Measurements from ENCODE around the gene ARHGEF16. TPM values are rescaled to one million over a fixed set of nuclear protein-coding genes. Genes with fewer than 3 reads are reported as not detected.

Gene ARHGEF16
- total and polyA plus RNA-seq, 2 donors (not counting 1 experiment from before 2014, with no cell fraction given): 0.13 to 0.22 TPM

GRCh38 chr1:3466366-3467075 lies 12.1 kb downstream of the ARHGEF16 start:
- Histone ChIP-seq H3K9ac (ENCODE audit: low read length) (no peak overlapping the region), H2AFZ (ENCODE audit: insufficient read depth, low read depth, low read length, poor library complexity, severe bottlenecking) (no peak overlapping the region), H3K9me3 (ENCODE audit: control extremely low read depth in 1 of 3, control insufficient read depth in 2 of 3, insufficient read depth in 1 of 3, low read length in 2 of 3) (no peaks in the 10 kb centered on the region), H4K20me1 (ENCODE audit: control insufficient read depth, insufficient read depth, low read length, poor library complexity, severe bottlenecking) (no peaks in the 10 kb centered on the region), H3K27ac (ENCODE audit: low read length in 2 of 2) (no peak overlapping the region), H3K36me3 (replicated peaks in 1 of 2; ENCODE audit: control extremely low read depth in 1 of 2, control insufficient read depth in 1 of 2, extremely low read depth in 1 of 2, insufficient read depth in 2 of 2, low read length in 1 of 2) (no peaks in the 10 kb centered on the region), H3K27me3 (replicated peaks in 1 of 4; ENCODE audit: control extremely low read depth in 1 of 4, control insufficient read depth in 3 of 4, insufficient read depth in 4 of 4, low read length in 3 of 4) (no peaks in the 10 kb centered on the region), H3K4me1 (ENCODE audit: control insufficient read depth in 2 of 2, insufficient read depth in 2 of 2, low read length in 2 of 2) (no peaks in the 10 kb centered on the region), H3K4me2 (replicated peaks; ENCODE audit: low read depth, low read length, poor library complexity, severe bottlenecking) (no peak overlapping the region), H3K79me2 (ENCODE audit: control insufficient read depth, insufficient read depth, low read length) (no peaks in the 10 kb centered on the region), H3K4me3 (ENCODE audit: control extremely low read depth in 1 of 5, extremely low read depth in 1 of 5, insufficient read depth in 1 of 5, low read depth in 2 of 5, low read length in 4 of 5) (no peak overlapping the region)
- Mint-ChIP-seq H3K27me3 (peaks cover 3% of the 10 kb centered on the region), H3K27ac (no peak overlapping the region), H3K4me1 (peaks cover 4% of the 10 kb centered on the region), H3K9me3 (ENCODE audit: insufficient read depth) (no peaks in the 10 kb centered on the region), H3K4me3 (no peak overlapping the region)
- 86% methylated on average over 16 of the region's 16 CpGs for WGBS (ENCODE audit: insufficient coverage)
- ATAC-seq (ENCODE audit: low read depth): no peak
- no peak for DNase-seq
- TF ChIP-seq CTCF (IDR thresholded peaks at IDR 0.05) (no peak), EZH2 (IDR thresholded peaks at IDR 0.05; ENCODE audit: borderline replicate concordance, insufficient read depth, low read depth, low read length, poor library complexity, severe bottlenecking) (no peak)
- ChIA-PET POLR2A (no interaction called here), CTCF (interaction anchor here (4.2 kb wide), 1 partner anchor 13 kb away, joined by 11 read pairs; no protein-coding TSS in a partner anchor)
- intact Hi-C loops (cut with micrococcal nuclease): no loop called here
